M059J (cell line): ENCODE results near the gene OR5W2. TPM values are rescaled to one million over a fixed set of nuclear protein-coding genes. Genes with fewer than 3 reads are reported as not detected.
A peak's percentile ranks its signal among the peaks of the same experiment; 100 is the strongest.
"Not testable (repeated sequence)": the region's sequence is repeated elsewhere in the genome, so short reads cannot be mapped to it uniquely, and the experiment has no call there.

Experiments used
- DNase-seq: peaks from one replicate; pipeline ENCODE4 v3.0.0-alpha.2; 2012; ENCODE audit warnings: low read depth
- total RNA-seq: library from RNA; depleted of rRNA; stranded (reverse); fragments of >200 nt; shearing (Covaris generic); gene quantifications from 2 replicates; pipeline ENCODE4 v1.2.3, GENCODE V29; 2014; rRNA removed

OR5W2 gene
- total RNA-seq: not detected in 2 replicates

DNA sequence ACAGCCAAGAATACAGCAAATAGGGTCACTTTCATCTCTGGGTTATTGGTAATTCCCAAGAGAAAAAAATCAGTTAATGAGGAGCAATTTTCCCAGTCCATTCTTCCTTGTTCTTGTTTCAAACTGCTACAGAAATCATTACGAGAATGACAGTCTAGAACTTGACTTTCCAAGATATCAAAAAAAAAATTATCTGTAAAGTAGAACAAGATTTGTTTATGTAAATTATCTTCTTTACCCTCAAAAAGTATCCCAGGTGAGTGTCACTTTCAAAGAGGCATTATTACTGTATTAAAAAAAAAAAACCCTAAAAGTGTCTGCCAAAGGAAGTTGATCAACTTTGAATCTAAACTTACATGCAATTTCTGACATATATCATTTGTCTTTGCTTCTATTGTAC is at the start of gene OR5W2:
TSS of gene OR5W2 (minus strand) at position 101 of the 400 bp plus-strand sequence. CDS start at position 101, 0 bp downstream.
- DNase-seq: no peak

DNA sequence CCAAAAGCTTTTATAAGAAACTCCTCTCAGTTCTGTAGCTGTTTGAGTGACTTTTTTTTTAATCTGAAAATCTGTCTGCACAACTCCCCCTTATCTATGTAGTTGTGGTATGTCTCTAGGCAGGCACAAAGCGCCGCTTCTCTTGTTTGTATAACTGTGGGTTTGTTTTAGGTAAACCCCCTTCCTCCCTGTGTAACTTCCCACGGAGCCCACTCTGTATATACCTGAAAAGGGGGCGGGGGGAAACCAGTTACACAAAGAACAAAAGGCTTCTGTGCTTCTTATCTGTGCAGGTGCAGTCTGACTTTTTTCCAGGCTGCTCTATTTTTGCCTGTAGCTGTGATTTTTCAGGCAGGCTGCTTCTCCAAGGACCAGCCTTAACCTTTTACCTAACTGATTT is 42.1 kb upstream of the OR5W2 start:
- no peak for DNase-seq

DNA sequence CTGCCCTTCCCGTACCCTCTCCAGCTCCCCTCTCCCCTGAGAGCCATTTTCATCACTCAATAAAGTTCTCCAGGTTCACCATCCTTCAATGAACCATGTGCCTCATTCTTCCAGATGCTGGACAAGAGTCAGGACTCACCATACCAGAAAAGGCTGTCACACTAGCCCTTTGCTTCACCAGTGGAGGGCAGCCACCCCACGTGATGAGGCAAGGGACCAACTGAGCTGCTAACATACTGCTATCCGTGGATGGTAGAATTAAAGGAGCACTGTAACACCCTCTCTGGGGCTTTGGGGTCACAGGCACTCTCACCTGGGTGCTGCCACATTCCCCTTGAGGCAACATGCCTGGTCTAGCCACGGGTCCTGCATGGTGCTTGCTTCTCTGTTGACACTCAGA is 34.9 kb upstream of the OR5W2 start:
- DNase-seq: no peak

DNA sequence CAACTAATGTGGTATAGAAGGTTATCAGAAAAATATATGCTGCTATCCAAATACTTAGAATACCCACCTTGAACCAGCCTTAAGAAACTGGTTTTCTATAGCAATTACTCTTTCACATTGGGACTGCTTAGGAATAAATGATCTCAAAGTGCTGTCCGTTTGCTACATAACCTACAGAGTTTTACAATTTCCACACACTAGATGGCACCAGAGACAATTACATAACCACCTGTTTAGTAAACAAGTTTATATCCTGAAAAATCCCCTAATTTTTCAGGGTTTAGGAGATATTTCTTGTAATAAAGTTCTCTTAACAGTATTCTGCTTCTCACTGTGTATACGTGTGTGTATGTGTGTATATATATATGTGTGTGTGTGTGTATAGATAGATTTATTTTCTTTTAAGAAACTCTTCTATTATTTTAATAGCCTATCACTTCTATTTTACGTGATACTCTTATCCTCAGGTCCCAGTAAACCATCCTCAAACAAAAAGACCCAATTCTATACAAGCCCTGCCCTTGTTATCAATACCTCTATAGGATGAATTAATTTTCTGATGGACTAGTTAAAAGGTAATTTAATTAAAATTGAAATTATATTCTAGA is 28.5 kb upstream of the OR5W2 start:
- peak; percentile 19 for DNase-seq

DNA sequence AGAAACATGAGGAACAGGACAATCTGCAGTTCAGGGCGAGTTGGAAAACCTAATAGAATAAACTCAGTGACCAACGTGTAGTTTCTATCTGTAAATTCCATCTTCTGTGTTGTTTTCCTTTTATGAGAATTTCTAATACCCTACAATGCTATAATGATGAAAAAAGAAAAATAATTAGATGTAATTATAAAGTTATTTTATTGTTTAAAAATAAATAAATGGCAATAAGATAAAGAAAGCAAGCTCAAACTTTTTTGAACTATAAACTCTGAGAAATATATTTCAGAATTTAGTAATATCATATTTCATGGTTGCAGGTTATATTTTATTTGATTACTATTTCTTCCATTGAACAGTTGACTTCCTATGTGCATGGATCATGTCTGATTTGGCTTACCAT is 21.9 kb upstream of the OR5W2 start, which contains the start of gene OR5I1:
TSS of gene OR5I1 (minus strand) at position 101 of the 400 bp plus-strand sequence. CDS start at position 101, 0 bp downstream.
- no peak for DNase-seq

DNA sequence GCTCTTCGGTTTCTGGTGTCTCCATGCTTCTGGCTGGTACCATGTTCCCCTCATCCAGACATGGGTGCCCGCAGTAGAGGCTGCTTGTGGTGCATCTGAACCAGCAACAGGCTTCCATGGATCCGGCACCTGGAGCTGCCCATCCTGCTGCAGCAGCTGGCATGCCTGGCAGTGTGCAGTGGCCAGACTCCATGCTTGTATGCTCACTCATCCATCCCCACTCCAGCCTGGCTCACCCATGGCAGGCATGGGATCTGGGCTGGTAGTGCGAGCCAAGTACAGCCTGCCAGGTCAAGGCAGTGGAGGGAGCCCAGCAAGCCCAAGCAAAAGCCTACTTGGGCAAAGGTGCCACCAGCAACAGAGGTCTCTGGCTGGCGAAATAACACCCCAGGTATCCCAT is 6.2 kb upstream of the OR5W2 start:
- DNase-seq: no peak

DNA sequence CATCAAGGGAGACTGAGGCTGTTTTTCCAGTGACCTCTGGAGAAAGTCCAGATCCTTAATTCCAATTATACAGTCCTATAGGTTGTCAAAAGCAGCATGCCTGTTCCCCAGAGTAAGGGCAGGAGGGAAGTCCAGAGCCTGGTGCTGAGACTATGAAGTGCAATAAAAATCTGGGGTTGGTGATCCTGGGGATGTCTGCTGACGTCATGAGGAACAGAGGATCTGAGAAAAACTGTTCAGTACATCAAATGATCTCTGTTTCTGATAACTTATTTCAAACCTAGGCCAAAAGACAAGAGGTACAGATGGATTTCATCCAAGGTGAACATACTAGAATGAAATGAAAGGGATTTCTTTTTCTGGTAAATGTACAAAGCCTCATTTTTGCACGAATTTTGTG is 12.1 kb downstream of the OR5W2 start:
- DNase-seq: no peak

DNA sequence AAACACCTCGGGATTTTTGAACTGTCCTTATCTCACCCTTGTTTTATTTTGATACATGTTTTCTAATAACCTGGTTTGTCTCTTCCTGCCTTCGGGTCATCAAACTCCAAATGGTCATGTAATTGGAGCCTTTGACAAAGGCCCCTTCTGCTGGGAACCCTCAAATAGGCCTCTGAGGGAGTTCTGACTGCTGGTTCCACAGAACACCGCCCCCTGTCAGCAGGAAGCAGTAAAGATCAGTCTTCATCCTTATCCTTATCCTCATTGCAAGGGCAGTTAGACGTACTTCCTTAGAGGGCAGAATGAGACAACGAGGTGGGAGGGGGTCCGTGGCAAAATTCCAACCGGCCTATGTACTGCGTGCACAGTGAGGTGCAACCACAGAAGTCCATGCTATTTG is 19.2 kb downstream of the OR5W2 start:
- DNase-seq: no peak

DNA sequence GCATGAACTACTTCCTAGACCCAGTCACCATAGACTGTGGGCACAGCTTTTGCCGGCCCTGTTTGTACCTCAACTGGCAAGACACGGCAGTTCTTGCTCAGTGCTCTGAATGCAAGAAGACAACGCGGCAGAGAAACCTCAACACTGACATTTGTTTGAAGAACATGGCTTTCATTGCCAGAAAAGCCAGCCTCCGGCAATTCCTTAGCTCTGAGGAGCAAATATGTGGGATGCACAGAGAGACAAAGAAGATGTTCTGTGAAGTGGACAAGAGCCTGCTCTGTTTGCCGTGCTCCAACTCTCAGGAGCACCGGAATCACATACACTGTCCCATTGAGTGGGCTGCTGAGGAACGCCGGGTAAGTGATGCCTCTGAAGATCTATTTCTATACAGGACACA is 28.9 kb downstream of the OR5W2 start:
- not testable (repeated sequence) for DNase-seq

DNA sequence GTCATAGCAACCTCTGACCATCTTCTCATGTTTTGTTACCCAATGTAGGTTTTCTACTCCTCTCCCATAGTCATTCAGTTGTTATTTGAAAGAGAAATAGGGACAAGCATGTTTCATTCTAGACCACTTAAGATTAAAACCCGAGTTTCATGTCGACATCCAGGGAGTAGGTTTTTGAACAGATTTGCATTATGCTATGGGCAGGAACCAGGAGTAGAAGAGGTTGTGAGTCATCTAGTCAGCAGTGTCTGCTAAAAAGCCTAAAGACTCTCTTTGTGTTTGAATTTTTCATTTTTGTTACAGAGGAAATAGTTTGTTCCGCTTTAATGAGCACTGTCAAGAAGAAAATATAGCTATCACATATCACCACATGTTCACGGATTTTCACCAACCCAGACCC is 29.4 kb downstream of the OR5W2 start:
- DNase-seq: not testable (repeated sequence)

DNA sequence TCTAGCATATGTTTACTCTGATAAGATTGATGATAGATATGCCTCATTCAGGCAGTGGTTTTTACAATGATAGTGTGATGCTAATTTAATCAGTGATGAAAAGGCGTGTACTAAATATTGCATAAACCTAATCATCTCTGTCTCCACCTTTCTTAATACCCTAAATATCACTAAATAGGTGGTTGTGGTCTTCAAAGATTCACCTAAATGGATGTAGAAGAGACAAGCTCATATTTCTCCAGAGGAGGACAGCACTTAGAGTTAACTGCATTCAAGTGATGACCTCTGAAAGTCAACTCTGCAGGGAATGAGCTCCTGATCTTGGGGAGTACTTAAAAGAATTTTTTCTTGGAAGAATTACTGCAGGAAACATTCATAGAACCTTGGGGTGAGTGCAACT is 31.4 kb downstream of the OR5W2 start, which contains the start of gene TRIM51:
TSS of gene TRIM51 (plus strand) at position 301 of the 400 bp plus-strand sequence. CDS start 2,132 bp downstream, outside the sequence.
- DNase-seq: not testable (repeated sequence)

DNA sequence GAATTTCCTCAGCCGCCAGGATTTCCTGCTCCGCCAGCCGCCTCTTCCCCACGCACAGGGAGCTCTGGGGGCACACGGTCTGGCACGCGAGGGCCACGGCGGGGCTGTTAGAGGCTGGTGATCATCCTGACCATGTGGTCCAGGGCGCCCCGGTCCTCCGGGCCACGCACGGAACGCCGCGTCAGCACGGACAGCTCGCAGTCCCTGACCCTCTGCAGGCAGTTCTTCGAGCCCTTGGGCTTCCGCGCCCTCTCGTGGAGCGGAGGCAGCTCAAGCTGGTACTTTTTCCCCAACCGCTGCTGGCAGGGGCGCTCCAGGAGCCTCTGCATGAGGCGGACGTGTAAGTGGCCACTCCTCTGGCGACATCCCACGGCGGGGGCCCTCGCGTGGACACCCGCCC is 41.2 kb downstream of the OR5W2 start:
- DNase-seq: not testable (repeated sequence)

DNA sequence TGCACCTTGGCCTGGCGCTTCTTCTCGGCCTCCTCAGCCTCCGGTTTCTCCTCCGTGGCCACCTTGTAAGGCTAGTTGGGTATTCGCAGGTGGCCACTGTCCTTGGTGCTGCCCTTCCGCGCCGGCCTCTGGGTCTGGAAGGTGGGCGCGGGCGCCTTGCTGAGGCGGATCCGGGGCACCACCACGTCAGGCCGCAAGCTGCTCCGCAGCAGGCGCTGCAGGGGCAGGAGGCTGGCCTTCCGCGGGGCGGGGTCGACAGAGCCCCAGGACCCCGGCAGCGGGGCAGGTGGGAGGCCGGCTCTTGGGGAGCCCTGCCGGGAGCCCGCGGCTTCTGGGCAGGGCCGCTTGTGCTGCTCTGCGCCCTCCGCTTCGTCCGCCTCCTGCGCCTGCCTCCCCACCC is 41.7 kb downstream of the OR5W2 start:
- not testable (repeated sequence) for DNase-seq

DNA sequence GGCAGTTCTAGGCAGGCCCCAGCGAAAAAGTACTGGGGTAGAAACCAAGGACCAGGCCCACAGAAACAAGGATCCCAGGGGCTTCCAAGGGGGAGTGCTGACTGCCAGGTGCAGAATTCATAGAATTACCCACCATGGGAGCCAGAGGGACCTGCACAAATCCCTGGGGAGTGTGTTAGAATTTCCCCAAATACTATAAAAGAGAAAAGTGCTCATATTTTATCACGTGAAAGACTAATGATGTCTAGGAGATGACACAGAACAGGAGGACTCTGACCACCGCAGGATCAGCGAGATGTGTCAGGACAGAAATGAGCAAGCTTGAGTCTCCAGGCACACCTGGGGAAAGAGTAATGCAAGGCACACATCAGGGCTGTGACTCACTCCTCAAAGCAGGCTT is 47.0 kb downstream of the OR5W2 start:
- DNase-seq: not testable (repeated sequence)

Other genes starting within 250 kb of the OR5W2 start
- gene OR5D13, start 141.1 kb downstream of the OR5W2 start, total RNA-seq: not detected in 2 replicates
- not detected in 2 replicates for gene OR5D14, start 119.0 kb downstream of the OR5W2 start, total RNA-seq
- gene OR5L1, start 103.2 kb downstream of the OR5W2 start, total RNA-seq: not detected in 2 replicates
- not detected in 2 replicates for gene OR5D18, start 95.0 kb downstream of the OR5W2 start, total RNA-seq
- not detected in 2 replicates for gene OR5L2, start 87.4 kb downstream of the OR5W2 start, total RNA-seq
- not detected in 2 replicates for gene OR5D16, start 75.8 kb downstream of the OR5W2 start, total RNA-seq
- gene TRIM51, start 31.3 kb downstream of the OR5W2 start, total RNA-seq: not detected in 2 replicates
- gene OR5I1, start 21.8 kb upstream of the OR5W2 start, total RNA-seq: not detected in 2 replicates
- not detected in 2 replicates for gene OR10AG1, start 55.4 kb upstream of the OR5W2 start, total RNA-seq
- not detected in 2 replicates for gene OR5F1, start 80.0 kb upstream of the OR5W2 start, total RNA-seq
- gene OR5AS1, start 113.1 kb upstream of the OR5W2 start, total RNA-seq: not detected in 2 replicates
- not detected in 2 replicates for gene OR8I2, start 178.7 kb upstream of the OR5W2 start, total RNA-seq
- gene OR8H2, start 189.1 kb upstream of the OR5W2 start, total RNA-seq: not detected in 2 replicates
- not detected in 2 replicates for gene OR8H3, start 207.8 kb upstream of the OR5W2 start, total RNA-seq
- gene OR8J3, start 225.6 kb upstream of the OR5W2 start, total RNA-seq: not detected in 2 replicates
- not detected in 2 replicates for gene OR8K5, start 245.7 kb upstream of the OR5W2 start, total RNA-seq